Activated CD4-positive, CD25-positive, alpha-beta regulatory T cell treated with anti-CD3 and anti-CD28 coated beads, Interleukin-2, amount 50 U/mL, for 16 hours (primary cell): ENCODE measurements around the gene FANCC.

ENCODE experiments used
- DNase-seq: peaks from one replicate; pipeline ENCODE4 v3.0.0-alpha.2; 2020; ENCODE audit warnings: low read depth, low spot score

FANCC gene

GRCh38 chr9:95147452-95148207, 169.9 kb downstream of the FANCC start:
- no peak for DNase-seq

- DNase-seq, result no peak
These were observed 173.6 kb downstream of the FANCC start for GRCh38 chr9:95143591-95144561.

- DNase-seq, result no peak
These were observed 174.8 kb downstream of the FANCC start for GRCh38 chr9:95142728-95143127.

GRCh38 chr9:95142315-95142714, 175.2 kb downstream of the FANCC start:
- DNase-seq, result no peak

DNA sequence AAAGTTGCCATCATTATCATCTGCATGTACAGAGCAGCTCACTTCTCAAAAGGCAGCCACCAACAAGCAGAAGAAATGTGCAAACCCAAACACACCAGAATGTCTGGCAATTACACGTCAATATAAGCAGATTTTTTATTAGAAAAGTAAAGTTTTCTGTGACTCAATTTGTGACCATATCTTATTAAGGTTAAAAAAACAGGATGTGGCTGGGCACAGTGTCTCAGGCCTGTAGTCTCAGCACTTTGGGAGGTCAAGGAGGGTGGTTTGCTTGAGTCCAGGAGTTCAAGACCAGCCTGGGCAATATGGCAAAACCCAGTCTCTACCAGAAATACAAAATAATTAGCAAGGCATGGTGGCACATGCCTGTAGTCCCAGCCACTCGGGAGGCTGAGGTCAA, 176.7 kb downstream of the FANCC start:
- no peak for DNase-seq

DNA sequence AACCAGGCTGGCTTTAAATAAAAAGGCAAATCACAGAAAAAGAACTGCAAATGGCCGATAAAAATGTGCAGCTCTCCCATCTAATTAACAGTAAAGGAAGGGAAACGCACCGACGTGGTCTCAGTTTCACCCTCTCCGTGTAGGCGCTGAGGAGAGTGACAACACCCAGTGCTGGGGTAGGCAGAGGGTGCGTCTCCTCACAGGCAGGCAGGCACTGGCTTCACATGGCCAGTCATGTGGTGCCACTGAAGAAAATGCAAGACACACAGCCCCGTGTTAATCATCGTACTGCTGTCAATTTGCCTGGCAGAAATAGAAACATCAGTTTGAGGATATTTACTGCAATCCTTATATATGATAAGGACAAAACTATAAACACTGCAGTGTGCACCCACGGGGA, 178.4 kb downstream of the FANCC start:
- DNase-seq, result no peak

GRCh38 chr9:95138474-95138873, 179.0 kb downstream of the FANCC start:
- no peak for DNase-seq

DNA sequence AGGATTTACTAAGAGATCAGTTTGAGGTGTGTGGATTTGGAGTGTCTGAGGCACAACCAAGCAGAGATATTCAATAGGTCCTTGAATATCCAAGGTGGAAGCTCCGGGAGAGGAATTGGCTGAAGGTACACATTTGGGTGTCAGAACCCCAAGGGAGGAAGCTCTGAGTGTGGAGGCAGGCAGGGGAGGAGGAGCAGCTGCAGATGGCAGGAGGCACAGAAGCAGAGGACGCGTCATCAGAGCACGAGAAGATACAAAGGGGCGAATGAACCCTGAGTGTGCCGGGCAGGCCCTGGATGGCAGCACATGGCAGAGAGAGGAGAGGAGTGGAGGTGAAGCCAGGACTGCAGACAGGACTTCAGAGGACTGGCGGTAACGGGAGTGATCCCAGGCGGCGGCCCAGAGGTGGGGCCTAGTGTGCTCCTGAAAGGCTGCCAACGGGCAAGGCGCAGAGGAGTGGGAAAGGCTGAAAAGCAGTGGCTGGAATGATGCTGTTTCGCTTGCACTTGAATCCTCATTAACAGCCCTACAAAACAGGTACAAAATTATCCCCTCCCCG, 179.8 kb downstream of the FANCC start:
- no peak for DNase-seq

- no peak for DNase-seq
These were observed 181.8 kb downstream of the FANCC start for GRCh38 chr9:95135756-95136155.

DNA sequence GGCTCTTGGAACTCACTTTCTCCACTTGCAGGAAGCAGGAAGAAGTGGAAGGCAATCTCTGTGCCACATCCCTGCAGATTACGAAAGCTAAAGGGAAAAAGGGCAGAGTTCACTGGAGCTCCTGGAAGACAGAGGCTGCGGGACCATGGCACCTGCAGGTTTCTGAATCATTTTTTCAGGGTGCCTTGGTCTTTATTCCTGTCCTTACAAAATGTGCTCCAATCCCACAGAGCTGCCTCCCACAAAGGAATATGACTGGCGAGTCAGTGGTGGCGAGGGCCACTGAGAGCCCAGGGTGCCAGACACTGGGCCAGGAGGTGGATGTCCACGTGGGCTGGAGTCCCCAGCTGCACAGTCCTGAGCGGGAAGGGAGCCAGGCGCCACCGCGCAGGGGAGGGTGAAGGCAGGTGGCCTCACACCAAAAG, 183.0 kb downstream of the FANCC start:
- no peak for DNase-seq

GRCh38 chr9:95133325-95133705, 184.2 kb downstream of the FANCC start:
- DNase-seq, result no peak

GRCh38 chr9:95132366-95133324, 184.9 kb downstream of the FANCC start:
- DNase-seq, result no peak

DNA sequence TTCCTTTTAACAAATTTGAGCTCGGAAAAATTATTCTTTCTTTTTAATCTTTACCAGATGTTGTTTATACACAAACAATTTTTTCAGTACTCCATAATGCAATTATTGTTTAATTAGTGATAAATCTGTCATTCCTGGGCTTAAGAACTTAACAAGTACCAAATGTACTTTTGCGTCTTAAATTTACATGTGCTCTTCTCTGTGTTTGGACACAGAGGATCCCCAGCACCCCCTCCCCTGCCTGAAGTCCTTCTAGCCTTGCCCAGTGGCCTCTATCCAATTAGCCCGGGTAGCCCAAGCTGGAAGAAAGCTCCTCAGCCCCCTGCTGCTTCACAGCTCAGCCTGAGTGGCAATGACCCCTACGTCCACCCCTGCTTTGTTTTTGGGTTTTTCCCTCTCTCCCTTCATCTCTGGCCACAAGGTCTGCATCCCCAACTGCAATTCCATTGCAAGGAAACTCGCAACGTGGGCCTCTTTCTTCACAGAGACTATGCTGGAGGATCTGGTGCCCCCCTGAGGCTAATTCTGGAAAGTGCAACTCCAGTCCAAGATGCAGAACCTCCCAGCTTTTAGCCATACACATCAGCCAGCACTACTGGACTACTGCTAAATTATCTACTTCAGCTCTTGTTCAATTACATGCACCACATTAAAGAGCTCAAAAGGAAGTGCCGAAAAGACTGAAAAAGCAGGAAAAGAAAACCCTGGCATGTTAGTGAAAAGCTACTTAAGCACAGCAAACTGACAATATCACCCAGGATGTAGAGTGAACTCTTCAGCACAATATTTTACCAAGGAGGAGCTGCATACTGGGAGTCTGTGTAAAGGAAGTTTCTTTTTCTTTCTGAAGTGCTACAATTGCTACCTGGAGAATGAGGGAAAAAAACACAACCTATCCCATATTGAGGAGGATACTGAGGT, 186.2 kb downstream of the FANCC start:
- no peak for DNase-seq

GRCh38 chr9:95130484-95130883, 187.0 kb downstream of the FANCC start:
- no peak for DNase-seq

- no peak for DNase-seq
These were observed 187.8 kb downstream of the FANCC start for GRCh38 chr9:95129476-95130291.

- DNase-seq, result no peak
These were observed 189.4 kb downstream of the FANCC start for GRCh38 chr9:95128177-95128524.

DNA sequence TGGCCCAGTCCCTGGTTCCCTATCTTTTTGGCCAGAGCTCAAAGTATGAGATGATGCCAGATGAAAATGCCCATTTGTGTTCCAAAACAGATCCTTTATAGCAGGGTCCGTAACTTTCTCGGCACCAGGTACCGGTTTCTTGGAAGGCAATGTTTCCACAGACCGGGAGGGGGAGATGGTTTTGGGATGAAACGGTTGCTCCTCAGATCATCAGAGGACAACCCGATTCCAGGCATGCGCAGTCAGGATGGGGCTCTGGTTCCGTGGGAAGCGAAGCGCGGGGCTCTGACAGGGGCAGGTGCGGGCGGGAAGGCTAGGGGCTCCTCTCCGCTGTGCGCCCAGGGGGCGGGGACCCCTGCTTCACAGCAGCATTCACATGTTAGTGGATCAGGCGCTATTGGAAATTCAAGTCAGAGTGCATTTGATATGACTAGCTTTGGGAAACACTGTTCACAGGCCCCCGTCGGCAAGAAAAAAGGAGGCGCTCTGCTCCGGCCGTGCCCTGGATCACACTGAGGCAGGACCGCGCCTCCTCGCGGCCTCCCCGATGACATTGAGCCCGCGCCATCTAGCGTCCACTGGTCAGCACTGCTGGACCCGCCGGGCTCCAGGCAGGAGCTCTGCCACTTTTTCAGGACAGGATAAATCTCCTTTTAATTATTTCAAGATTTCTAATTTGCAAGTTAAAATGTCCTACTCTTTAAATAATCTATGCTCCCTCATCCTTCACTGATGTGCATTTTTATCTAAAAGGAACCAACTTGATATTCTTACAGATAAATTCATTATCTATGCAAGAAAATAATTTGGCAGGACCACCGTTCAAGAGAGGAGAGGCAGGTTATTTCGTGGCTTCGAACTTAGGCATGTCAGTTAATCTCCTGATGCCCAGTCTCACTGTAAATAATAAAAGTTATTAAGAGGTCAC, 190.0 kb downstream of the FANCC start:
- DNase-seq, result peak; percentile 37

- DNase-seq, result no peak
These were observed 190.8 kb downstream of the FANCC start for GRCh38 chr9:95126739-95127138.
